Tongue (tissue), 2 donors: ENCODE measurements around the gene CCR5. TPM values are rescaled to one million over a fixed set of nuclear protein-coding genes. Genes with fewer than 3 reads are reported as not detected.

Experiments
- DNase-seq: peaks from one replicate; pipeline ENCODE4 v3.0.0-alpha.2; 2015
- total RNA-seq: library from RNA; depleted of rRNA; stranded (reverse); fragments of >200 nt; gene quantifications from one replicate; pipeline ENCODE4 v1.2.3, GENCODE V29; 2014

CCR5 gene
- total RNA-seq, 1 donor from 2014 or later, result 0.41 TPM

DNA sequence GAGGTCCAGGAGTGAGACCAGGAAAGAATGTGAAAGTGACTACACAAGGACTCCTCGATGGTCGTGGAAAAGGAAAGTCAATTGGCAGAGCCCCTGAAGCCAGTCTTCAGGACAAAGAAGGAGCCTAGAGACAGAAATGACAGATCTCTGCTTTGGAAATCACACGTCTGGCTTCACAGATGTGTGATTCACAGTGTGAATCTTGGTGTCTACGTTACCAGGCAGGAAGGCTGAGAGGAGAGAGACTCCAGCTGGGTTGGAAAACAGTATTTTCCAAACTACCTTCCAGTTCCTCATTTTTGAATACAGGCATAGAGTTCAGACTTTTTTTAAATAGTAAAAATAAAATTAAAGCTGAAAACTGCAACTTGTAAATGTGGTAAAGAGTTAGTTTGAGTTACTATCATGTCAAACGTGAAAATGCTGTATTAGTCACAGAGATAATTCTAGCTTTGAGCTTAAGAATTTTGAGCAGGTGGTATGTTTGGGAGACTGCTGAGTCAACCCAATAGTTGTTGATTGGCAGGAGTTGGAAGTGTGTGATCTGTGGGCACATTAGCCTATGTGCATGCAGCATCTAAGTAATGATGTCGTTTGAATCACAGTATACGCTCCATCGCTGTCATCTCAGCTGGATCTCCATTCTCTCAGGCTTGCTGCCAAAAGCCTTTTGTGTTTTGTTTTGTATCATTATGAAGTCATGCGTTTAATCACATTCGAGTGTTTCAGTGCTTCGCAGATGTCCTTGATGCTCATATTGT is 10.8 kb upstream of the CCR5 start:
- peak; percentile 76 for DNase-seq

DNA sequence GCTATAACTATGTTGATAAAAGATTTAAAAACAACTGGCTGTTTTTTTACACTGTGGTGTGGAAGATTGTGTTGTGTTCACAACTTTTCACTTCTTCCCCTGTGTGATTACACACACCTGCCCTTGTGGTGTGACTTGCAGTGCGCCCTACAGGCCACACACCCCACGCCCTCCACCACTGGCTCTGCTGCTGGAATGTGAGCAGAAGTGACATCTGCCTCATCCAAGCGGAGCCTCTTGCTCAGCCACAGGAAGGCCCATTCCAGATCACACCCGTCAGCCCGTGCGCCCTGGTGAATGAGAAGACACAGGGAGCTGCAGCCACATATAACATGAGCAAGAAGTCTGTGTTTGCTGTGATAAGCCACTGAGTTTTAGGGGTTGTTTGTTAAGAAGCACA is 9.8 kb upstream of the CCR5 start:
- no peak for DNase-seq

DNA sequence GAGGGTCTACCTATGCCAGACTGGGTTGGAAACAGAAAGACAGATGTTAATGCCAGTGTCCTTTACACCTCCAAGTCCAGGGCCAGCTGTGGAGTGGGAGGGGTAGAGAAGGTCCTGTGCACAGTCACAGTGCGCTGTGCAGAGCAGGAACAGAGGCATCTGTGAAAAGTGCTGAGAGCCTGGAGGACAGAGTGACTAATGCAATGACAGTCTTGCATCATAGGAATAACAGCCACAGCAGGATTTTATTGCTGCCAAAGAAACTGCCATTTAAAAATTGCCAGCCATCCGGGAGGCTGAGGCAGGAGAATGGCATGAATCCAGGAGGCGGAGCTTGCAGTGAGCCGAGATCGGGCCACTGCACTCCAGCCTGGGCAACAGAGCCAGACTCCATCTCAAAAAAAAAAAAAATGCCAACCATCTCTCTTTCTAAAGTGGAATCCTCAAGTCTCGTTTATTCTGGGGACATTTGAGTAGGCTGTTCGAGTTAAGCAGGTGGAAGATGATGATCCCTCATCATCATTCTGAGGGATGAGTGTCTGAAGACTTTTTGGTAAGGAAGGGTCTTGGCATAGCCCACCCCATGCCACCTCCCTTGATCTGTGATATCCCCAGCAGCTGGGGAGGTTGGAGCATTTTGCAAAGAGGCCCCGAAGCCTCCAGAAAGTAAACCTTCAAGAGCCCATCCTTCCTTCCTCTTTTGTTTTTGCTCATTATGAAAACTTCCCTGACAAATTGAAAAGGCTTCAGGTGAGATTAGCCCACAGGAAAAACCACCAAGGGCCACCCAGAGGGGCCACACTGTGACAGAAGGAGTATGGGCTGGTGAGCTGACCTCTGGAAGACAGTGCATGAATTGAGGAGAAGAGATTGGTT is 9.1 kb upstream of the CCR5 start:
- no peak for DNase-seq

DNA sequence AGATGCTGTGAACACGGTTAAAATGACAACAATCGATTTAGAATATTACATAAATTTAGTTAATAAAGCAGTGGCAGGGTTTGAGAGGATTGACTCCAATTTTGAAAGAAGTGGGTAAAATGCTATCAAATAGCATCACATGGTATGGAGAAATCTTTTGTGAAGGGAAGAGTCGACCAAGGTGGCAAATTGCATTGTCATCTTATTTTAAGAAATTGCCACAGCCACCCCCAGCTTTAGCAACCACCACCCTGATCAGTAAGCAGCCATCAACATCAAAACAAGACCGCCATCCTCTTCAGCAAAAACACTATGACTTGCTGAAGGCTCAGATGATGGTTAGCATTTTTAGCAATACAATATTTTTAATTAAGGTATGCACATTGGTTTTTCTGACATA is 5.7 kb upstream of the CCR5 start:
- no peak for DNase-seq

DNA sequence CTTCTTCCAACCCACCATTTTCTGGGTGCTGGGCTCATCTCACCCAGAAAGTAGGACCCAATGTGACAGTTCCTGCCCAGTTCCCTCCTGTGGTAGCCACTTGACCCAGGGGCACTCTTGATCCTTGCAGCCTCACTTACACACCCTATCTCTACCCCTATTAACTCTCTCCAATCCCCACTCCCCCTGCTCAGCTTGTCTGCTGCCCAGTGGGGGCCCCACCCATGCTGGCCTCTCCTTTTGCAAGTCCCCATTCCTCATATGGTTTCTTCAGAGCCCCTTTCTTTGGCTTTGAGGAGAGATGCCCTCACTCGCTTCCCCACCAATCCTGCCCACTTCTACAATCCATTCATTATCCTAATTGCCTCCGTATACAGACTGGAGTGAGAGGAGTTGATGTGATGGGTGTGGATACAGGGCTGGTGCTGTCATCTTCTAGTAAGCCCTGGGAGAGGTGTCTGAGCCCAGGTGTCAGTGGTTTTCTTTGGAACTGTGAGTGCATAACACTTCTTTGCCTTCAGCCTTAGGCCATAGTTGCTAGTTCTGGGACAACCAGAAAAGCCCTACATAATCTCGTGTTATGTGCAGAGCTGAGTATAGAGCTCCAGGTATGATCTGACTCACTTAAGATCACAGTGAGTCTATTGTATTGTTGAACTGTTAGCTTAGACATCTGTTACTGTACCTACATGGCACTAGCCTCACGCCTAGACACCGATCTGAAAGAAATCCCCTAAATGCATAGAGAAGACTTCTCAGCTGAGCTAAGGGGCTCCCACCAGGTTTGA is 4.8 kb upstream of the CCR5 start:
- no peak for DNase-seq

DNA sequence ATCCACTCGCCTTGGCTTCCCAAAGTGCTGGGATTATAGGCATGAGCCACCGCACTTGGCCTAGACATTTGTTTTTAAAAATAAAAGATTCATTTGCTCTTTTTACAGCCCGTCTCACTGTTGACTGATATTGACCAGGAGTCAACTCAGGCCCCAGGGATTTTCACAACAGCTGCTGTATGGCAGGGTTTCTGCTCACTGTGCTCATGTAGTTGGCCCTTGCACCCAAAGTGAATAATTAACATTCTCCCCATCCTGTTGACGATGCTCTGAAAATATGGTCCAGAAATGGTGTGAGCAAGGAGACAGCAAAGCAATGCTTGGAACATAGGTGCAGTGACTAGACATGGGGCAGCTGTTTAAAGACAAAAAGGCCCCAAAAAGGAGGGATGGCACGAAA is 2.9 kb upstream of the CCR5 start:
- DNase-seq, result no peak

DNA sequence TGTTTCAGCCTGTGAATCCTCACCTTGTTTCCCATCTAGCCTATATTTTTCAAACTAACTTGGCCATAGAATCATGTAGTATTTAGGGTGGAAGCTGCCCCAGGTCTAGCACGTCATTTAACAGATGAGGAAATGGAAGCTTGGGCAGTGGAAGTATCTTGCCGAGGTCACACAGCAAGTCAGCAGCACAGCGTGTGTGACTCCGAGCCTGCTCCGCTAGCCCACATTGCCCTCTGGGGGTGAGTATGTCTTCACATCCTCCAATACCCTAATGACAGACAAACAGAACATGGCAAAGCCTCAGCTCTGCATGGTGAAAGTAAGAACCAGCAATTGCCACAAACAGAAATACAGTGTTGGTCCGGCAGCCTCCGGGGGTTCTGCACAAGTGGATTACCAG is 2.2 kb upstream of the CCR5 start:
- DNase-seq, result peak; percentile 28

DNA sequence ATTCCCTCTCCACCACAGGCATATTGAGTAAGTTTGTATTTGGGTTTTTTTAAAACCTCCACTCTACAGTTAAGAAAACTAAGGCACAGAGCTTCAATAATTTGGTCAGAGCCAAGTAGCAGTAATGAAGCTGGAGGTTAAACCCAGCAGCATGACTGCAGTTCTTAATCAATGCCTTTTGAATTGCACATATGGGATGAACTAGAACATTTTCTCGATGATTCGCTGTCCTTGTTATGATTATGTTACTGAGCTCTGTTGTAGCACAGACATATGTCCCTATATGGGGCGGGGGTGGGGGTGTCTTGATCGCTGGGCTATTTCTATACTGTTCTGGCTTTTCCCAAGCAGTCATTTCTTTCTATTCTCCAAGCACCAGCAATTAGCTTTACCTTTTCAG is 1.6 kb upstream of the CCR5 start:
- no peak for DNase-seq

DNA sequence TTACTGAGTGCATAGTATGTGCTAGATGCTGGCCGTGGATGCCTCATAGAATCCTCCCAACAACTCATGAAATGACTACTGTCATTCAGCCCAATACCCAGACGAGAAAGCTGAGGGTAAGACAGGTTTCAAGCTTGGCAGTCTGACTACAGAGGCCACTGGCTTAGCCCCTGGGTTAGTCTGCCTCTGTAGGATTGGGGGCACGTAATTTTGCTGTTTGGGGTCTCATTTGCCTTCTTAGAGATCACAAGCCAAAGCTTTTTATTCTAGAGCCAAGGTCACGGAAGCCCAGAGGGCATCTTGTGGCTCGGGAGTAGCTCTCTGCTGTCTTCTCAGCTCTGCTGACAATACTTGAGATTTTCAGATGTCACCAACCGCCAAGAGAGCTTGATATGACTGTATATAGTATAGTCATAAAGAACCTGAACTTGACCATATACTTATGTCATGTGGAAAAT is 1.0 kb upstream of the CCR5 start:
- DNase-seq, result no peak

DNA sequence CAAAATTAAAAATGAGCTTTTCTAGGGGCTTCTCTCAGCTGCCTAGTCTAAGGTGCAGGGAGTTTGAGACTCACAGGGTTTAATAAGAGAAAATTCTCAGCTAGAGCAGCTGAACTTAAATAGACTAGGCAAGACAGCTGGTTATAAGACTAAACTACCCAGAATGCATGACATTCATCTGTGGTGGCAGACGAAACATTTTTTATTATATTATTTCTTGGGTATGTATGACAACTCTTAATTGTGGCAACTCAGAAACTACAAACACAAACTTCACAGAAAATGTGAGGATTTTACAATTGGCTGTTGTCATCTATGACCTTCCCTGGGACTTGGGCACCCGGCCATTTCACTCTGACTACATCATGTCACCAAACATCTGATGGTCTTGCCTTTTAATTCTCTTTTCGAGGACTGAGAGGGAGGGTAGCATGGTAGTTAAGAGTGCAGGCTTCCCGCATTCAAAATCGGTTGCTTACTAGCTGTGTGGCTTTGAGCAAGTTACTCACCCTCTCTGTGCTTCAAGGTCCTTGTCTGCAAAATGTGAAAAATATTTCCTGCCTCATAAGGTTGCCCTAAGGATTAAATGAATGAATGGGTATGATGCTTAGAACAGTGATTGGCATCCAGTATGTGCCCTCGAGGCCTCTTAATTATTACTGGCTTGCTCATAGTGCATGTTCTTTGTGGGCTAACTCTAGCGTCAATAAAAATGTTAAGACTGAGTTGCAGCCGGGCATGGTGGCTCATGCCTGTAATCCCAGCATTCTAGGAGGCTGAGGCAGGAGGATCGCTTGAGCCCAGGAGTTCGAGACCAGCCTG is 984 bp downstream of the CCR5 start:
- DNase-seq, result no peak

DNA sequence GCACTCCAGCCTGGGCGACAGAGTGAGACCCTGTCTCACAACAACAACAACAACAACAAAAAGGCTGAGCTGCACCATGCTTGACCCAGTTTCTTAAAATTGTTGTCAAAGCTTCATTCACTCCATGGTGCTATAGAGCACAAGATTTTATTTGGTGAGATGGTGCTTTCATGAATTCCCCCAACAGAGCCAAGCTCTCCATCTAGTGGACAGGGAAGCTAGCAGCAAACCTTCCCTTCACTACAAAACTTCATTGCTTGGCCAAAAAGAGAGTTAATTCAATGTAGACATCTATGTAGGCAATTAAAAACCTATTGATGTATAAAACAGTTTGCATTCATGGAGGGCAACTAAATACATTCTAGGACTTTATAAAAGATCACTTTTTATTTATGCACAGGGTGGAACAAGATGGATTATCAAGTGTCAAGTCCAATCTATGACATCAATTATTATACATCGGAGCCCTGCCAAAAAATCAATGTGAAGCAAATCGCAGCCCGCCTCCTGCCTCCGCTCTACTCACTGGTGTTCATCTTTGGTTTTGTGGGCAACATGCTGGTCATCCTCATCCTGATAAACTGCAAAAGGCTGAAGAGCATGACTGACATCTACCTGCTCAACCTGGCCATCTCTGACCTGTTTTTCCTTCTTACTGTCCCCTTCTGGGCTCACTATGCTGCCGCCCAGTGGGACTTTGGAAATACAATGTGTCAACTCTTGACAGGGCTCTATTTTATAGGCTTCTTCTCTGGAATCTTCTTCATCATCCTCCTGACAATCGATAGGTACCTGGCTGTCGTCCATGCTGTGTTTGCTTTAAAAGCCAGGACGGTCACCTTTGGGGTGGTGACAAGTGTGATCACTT is 2.0 kb downstream of the CCR5 start:
- DNase-seq, result peak; percentile 20

DNA sequence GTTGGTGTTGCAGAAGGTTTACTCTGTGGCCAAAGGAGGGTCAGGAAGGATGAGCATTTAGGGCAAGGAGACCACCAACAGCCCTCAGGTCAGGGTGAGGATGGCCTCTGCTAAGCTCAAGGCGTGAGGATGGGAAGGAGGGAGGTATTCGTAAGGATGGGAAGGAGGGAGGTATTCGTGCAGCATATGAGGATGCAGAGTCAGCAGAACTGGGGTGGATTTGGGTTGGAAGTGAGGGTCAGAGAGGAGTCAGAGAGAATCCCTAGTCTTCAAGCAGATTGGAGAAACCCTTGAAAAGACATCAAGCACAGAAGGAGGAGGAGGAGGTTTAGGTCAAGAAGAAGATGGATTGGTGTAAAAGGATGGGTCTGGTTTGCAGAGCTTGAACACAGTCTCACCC is 4.0 kb downstream of the CCR5 start:
- DNase-seq, result no peak

DNA sequence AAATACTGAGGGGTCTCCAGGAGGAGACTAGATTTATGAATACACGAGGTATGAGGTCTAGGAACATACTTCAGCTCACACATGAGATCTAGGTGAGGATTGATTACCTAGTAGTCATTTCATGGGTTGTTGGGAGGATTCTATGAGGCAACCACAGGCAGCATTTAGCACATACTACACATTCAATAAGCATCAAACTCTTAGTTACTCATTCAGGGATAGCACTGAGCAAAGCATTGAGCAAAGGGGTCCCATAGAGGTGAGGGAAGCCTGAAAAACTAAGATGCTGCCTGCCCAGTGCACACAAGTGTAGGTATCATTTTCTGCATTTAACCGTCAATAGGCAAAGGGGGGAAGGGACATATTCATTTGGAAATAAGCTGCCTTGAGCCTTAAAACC is 4.5 kb downstream of the CCR5 start:
- DNase-seq, result no peak

DNA sequence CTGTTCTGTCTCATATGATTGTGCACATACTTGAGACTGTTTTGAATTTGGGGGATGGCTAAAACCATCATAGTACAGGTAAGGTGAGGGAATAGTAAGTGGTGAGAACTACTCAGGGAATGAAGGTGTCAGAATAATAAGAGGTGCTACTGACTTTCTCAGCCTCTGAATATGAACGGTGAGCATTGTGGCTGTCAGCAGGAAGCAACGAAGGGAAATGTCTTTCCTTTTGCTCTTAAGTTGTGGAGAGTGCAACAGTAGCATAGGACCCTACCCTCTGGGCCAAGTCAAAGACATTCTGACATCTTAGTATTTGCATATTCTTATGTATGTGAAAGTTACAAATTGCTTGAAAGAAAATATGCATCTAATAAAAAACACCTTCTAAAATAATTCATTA is 5.1 kb downstream of the CCR5 start:
- no peak for DNase-seq

DNA sequence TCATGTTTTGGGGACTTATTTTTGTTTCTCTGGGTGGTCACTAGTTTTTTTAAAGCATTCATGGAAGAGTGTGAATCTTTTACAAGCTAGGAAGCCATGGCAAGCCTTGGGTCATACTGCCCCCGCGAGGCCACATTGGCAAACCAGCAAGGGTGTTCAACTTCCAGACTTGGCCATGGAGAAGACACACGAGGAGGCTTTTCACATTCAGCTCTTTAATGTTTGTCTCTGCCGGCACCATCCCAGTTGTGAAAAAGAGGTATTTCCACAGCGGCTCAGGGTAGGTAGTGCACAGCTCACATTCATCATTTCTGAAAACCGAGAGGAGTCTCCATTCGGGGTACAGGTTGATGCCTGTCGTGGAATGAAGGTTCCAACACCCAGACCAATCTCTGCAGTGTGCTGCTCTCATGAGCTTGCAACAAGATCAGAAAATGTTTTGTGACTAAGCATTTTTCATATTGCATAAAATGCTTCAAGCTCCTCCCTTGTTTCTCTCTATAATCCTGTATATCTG is 7.7 kb downstream of the CCR5 start:
- DNase-seq, result peak; percentile 78

DNA sequence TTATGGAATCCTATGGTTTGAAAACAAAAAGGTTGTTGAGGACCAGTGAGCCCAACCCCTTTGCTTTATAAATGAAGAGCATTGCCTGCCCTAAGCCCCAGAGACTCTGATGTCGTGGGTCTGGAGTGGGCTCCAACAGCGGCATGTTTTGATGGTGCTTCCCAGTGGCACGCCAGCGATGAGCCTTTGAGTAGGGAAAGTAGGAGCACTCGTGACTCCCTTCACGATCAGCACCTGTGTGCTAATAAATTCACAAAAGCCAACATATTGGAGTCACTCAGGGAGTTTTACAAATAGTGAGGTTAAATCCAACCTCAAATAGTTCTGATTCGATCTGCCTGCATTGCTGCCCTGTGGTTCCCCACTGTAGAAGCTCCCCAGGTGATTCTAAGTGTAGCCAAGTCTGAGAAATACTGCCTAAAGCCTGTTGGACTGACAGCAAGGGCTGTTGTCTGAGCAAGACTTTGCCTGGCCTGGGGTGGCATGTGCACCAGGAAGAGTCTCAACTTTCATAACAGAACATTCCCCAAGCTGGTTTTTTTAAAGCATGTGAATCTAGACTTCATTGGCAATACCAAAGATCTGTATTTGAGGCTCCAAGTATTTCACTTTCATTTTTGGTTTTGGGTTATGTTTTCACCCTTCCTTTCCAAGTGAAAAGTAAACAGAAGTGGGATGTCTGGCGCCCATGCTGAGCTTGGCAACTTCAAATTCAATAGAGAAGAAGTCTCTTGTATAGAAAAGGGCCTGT is 9.9 kb downstream of the CCR5 start:
- DNase-seq, result peak; percentile 31

DNA sequence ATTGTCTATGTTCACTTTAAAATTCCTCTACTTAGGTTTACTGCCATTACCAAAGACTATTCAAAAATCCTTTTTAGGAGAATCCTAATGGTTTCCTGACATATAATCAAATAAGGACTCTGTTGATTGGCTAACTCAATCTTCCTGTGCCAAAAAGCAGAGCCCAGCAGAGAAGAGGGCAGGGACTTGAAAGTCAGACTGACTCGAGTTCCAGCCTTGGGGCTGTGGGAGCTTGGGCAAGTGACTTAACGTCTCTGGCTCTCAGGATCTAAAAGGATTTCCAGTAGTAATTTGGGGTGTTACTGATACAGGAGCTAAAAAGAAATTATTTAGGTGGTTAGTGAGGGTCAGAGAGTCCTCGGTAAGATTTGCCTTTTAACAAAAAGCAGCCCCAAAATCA is 10.9 kb downstream of the CCR5 start:
- no peak for DNase-seq

DNA sequence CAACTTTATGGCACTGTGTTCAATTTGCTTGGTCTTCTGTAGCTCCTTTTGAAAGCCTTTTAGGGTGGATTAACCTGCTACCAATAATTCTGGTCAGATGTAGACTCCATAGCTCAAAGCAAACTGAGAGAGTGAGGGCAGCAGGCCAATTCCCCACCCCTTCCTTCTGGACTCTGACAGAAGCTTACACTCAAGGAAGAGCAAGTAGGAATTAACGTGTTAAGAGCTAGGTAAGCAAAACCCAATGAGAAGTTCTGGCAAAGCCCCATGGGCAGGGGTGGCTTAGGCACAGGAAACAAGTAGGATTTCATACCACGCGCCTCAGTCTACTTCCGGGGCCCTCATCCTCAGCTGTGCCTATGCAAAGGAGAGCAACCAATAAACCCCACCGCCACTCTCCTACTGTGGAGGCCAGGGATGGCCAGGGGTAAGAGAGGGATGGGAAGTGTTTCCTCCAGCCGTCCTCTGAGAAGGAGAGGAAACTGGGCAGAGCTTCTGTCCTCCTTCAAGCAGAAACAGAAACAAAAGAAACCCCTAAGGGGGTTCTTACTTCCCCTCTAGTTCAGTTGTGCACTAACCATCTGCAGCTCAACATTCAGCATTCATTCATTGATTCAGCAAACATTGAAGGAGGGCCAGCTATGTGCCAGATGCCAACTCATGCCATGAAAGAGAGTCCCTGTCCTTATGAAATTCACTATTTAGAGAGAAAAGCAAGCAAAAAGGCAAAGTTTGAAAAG is 12.6 kb downstream of the CCR5 start:
- DNase-seq, result no peak

DNA sequence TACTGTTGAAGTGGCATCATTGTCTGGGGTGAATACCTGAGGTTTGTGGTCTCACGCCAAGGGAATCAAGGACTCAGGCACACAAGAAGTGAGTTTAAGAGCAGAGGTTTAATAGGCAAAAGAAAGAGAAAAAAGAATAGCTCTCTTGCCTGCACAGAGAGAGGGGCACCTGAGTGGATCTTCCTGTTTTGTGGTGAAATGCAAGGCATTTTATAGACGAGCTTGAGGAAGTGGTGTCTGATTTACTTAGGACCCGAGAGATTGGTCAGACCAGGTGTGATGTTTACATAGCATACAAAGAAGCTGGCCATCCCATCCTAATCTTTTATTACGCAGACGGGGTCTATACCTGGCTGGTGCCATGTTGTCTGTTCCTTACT is 13.2 kb downstream of the CCR5 start:
- no peak for DNase-seq
